Cardiac muscle cell (in vitro differentiated cells and primary cell): Measurements from ENCODE around the gene KIAA1755. TPM values are rescaled to one million over a fixed set of nuclear protein-coding genes. Genes with fewer than 3 reads are reported as not detected.

Source experiments
- DNase-seq, 2 donors: peaks; one replicate each; pipeline versions ENCODE4 v3.0.0 to v3.0.0-alpha.2; 2010 to 2017; ENCODE audit warnings: low read depth in 1 of 2, low spot score in 1 of 2
- H3K27ac ChIP-seq: fragments of 200-600 bp; sonication (generic); 2 replicates; pipeline ENCODE4 v1.5.1; 2016
- H3K27me3 ChIP-seq: fragments of 200-600 bp; sonication (generic); 2 replicates; pipeline ENCODE4 v1.6.0; 2016; ENCODE audit warnings: control low read depth
- H3K36me3 ChIP-seq: fragments of 200-600 bp; sonication (generic); 2 replicates; pipeline ENCODE4 v1.5.1; 2016; ENCODE audit warnings: control low read depth
- H3K4me1 ChIP-seq: fragments of 200-600 bp; sonication (generic); 2 replicates; pipeline ENCODE4 v1.8.1; 2017; ENCODE audit warnings: low read depth, mild to moderate bottlenecking, mixed run types
- H3K4me3 ChIP-seq: fragments of 200-600 bp; sonication (generic); 2 replicates; pipeline ENCODE4 v1.5.1; 2016; ENCODE audit warnings: mild to moderate bottlenecking
- H3K9me3 ChIP-seq: fragments of 200-600 bp; sonication (generic); 2 replicates; pipeline ENCODE4 v1.5.1; 2017; ENCODE audit warnings: low read depth, mild to moderate bottlenecking, control low read depth
- polyA plus RNA-seq: library from polyadenylated mRNA; unstranded; fragments of >200 nt; fragmentation: Nextera tagmentation; extraction: Ambion mirVana; gene quantifications from 2 replicates; pipeline ENCODE4 v1.2.1, GENCODE V29; 2016
- total RNA-seq: library from RNA; depleted of rRNA; stranded (reverse); fragments of >200 nt; gene quantifications from 2 replicates; pipeline ENCODE4 v1.2.3, GENCODE V29; 2016
- TF ChIP-seq, protein P1 (sequence below): IDR thresholded peaks from 2 replicates; pipeline ENCODE4 v1.5.1; 2012; ENCODE audit warnings: low read depth, mild to moderate bottlenecking, low read length

The KIAA1755 gene
- total and polyA plus RNA-seq, 2 experiments from 2014 or later = not detected

DNA sequence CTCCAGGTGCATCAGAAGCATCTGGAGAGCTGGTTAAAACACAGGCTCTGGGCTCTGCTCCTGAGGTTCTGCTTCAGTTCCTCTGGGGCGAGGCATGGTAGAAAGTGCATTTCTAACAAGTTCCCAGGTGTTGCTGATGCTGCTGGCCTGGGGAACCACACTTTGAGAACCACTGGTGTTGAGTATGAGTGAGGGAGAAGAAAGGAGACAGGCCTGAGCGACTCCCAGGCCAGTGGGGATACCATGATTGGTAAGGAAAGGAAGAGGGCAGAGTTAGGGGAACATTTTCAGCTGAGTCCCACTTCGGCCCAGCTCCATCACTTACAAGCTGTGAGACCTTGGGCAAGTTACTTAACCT, 36.8 kb downstream of the KIAA1755 start:
- Histone ChIP-seq H3K4me1 (no peaks in the 10 kb centered on the region), H3K9me3 (no peaks in the 10 kb centered on the region), H3K27ac (no peak overlapping the region), H3K4me3 (no peak overlapping the region), H3K27me3 (no peaks in the 10 kb centered on the region), H3K36me3 (no peaks in the 10 kb centered on the region)
- no peak for DNase-seq
- TF ChIP-seq, protein P1, sequence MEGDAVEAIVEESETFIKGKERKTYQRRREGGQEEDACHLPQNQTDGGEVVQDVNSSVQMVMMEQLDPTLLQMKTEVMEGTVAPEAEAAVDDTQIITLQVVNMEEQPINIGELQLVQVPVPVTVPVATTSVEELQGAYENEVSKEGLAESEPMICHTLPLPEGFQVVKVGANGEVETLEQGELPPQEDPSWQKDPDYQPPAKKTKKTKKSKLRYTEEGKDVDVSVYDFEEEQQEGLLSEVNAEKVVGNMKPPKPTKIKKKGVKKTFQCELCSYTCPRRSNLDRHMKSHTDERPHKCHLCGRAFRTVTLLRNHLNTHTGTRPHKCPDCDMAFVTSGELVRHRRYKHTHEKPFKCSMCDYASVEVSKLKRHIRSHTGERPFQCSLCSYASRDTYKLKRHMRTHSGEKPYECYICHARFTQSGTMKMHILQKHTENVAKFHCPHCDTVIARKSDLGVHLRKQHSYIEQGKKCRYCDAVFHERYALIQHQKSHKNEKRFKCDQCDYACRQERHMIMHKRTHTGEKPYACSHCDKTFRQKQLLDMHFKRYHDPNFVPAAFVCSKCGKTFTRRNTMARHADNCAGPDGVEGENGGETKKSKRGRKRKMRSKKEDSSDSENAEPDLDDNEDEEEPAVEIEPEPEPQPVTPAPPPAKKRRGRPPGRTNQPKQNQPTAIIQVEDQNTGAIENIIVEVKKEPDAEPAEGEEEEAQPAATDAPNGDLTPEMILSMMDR = no peak

DNA sequence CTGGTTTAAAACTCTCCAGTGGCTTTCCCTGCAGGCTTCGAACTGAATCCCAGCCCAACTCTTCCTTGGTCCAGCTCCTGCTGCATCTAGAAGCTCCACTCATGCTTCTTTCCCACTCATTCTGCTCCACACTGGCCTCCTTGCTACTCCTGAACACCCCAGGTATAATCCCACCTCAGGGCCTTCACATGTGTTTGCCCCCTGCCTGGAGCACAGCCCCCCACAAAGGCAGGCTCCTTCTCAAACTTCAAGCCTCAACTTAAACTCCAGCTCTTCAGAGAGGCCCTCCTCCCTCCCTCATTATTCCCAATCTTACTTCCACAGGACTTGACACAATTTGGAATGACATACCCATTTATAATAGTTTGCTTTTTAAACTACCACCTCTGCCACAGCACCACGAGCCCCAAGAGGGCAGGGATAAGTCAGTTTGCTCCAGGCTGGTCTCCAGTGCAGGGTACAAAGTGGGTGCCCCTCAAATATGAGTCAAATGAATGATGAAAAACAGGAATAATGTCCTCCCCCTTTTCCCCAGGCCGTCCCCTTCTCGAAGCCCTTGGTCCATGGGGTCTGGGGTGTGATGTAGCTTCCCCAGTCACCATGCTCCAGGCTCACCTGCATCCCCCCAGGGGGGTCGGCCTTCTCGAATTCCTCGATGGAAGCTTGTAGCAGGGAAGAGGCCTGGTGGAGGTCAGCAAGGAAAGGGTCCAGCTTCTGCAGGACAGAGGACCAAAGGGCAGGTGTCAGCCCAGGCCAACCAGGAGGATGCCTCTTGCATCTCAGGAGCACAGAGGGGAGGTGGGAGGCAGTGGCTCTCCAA, 37.4 kb downstream of the KIAA1755 start:
- no peak for DNase-seq
- Histone ChIP-seq H3K27me3 (no peaks in the 10 kb centered on the region), H3K9me3 (no peaks in the 10 kb centered on the region), H3K27ac (no peak overlapping the region), H3K4me3 (no peak overlapping the region), H3K4me1 (no peaks in the 10 kb centered on the region), H3K36me3 (no peaks in the 10 kb centered on the region)
- TF ChIP-seq, protein P1 = no peak

DNA sequence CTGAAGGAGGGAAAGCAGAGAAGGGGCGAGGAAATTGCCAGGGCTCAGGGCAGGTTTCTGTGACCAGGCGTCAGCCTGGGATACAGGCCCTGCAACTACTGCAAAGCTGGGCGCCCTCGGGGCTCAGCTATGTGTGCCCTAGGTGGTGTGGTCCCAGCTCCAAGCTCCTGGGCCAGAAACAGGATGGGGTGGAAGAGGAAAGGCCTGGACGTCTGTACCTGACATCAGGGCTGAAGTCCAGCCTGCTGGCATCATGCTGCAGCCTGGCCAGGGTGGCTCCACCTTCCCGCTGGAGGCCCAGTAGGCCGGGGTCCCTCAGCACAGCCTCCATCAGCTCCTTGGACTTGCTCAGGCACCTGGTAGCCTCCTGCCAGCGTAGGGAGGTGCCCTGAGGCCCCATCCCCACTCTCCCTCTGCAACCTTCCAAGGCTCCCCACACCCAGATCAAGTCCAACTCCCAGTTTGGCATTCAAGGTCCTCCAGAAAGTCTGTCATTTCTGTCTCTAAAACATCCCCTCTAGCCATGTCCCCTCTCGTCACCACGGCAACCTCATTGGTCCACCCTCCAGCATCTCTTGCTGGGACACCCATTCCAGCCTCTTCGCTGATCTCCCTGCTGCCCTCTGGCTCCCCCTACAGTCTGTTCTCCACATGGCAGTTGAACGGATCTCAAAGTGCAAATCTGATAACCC, 38.2 kb downstream of the KIAA1755 start:
- peak; percentile 63 to 78 for DNase-seq
- no peaks in the 10 kb centered on the region for H3K36me3 ChIP-seq
- no peak overlapping the region for H3K27ac ChIP-seq
- no peak overlapping the region for H3K4me3 ChIP-seq
- H3K27me3 ChIP-seq = no peaks in the 10 kb centered on the region
- H3K4me1 ChIP-seq = no peaks in the 10 kb centered on the region
- TF ChIP-seq, protein P1 = peak; percentile 97
- no peaks in the 10 kb centered on the region for H3K9me3 ChIP-seq

DNA sequence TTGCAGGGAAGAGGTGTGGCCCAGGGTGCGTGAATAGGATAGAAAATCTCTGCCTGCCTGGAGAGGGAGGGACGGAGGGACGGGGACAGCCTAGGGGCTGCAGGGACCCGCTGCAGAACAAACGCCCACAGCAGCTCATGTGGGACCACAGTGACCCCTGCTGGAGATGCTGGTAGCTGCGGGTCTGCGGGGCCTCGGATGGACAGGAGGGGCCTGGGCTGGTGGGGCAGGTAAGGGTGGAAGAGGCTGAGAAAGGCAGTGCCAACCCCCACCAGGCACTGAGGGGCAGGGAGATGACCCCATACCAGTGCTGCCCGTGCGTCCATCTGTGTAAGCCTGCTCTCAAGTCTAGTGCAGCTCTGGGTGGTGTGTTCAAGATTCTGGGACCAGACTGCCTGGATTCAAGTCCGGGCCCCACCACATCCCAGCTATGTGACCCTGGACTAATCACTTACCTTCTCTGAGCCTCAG, 39.4 kb downstream of the KIAA1755 start:
- Histone ChIP-seq H3K4me3 (no peak overlapping the region), H3K27me3 (no peaks in the 10 kb centered on the region), H3K36me3 (no peaks in the 10 kb centered on the region), H3K4me1 (no peaks in the 10 kb centered on the region), H3K27ac (no peak overlapping the region), H3K9me3 (no peaks in the 10 kb centered on the region)
- TF ChIP-seq, protein P1 = peak; percentile 95
- DNase-seq = peak; percentile 62 to 85

DNA sequence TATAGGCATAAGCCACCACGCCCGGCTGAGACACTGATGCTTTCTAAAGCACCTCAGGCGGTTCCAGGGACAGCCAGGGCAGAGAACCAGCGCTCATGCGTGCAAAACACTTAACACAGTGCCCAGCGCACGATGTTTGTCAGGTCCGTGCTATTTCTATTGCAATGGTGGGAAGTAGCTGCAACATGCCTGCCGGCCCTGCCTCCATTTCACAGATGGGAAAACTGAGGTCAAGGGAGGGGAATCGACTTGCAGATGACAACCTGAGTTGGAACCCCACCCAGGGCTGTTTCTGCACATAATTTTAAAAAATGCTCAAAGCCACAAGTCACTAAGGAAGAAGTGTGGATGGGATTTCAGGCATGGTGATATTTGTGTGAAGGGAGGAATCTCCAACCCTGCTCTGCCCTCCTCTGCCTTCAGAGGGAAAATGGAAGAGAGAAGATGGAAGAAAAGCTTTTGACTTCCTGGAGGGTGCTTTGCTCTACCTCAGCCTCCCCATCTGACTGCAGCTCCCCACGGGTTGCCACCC, 39.9 kb downstream of the KIAA1755 start:
- Histone ChIP-seq H3K27ac (no peak overlapping the region), H3K4me3 (no peak overlapping the region), H3K27me3 (no peaks in the 10 kb centered on the region), H3K9me3 (no peaks in the 10 kb centered on the region), H3K36me3 (no peaks in the 10 kb centered on the region), H3K4me1 (no peaks in the 10 kb centered on the region)
- TF ChIP-seq, protein P1 = no peak
- DNase-seq = no peak
